ENCODE data around the gene TRIM9.
A peak's percentile ranks its signal among the peaks of the same experiment; 100 is the strongest.
"Not testable (repeated sequence)": the region's sequence is repeated elsewhere in the genome, so short reads cannot be mapped to it uniquely, and the experiment has no call there.

The TRIM9 gene

DNA sequence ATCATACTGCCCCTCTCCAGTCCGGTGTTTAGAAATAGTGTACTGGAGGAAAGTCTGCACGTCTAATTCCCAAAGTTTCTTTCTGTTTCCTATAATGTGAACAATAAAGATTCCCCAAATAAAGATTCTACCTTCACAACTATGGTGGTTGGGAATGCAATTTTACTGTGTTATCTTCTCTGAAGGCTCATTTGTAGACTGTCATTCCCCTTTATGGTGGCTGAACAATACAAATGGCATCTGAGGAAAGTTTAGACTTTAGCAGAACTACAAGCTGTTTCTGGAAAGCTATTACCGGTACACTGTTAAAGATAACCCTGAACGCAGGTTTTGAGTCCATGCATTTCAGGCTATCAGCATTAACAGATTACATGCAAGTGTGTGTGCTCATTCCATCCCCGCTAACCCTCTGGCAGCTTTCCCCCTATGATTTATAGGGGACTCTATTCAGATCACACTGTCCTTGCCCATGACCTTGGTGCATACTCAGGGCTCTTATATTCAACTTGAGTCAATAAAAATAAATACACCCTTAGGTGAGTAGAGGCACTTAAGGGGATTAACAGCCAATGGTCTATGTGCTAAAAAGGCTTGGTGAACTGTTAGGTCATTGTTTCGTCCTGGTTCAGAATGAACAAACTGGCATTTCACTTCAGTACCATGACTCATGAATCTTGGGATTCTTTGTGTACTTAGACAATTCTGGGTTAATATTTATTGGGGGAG, 89.9 kb downstream of the TRIM9 start:
- DNase-seq = no peak

DNA sequence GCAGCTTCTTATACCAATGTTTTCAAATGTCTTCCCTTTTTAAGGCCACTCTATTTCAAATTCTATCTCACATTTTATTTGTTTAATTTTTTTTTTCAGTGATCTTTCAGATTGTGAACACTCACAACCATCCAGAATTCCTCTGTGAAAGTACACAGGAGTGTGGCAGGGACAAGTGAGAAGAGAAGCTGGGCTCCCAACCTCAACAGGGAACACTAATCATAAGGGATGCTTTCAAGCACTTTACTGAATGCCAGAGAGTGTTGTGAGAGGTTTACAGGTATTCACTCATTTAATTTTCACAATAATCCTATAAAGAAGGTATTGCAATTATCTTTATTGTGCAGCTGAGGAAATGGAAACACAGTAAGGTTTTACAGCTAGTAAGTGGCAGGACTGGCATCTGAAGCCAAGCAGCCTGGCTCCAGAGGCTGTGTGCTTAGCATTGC, 90.5 kb downstream of the TRIM9 start:
- DNase-seq = no peak

DNA sequence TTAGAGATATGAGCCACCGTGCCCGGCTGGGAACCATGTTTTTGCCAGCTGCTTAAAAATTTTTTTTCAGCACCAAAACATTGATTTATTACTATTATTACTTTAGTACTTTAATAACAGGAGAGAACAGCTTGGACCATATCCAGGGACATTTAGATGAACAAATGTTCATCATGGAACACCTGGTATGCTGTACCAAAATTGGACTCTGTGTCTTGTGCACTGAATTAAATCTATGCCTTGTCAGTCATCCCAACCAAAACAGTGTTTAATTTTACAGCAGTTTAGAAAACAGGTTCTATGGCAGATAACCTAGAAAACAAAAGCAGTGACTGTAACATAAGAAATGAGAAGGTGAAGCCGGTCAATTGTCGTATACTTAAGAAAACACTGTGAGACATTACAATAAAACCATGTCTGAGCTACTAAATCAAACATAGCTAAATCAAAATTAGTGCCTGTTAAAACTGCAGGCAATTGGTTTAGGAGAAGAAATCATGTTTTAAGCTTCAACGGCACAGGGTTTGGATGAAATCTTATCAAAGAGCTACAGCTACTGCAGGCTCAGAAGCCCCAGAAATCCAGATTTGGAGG, 92.4 kb downstream of the TRIM9 start:
- no peak for DNase-seq

DNA sequence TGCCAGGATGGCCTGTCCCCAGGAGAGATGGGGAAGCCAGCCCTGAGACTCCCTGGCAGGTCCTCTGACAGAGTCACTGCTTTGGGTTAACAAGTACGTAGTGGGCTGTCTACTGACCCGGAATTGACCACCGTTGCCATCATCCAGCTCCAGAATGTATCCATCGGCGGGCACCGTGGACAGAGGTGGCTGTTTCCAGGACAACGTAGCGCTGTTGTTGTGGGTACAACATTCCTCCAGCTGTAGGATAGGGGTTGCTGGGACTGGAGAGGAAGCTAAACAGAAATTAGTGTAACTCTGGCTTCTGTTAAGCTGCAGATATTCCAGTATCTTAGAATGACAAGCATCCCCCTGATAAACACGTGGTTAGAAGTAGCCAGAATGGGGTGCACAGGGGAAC, 94.3 kb downstream of the TRIM9 start:
- DNase-seq = no peak

DNA sequence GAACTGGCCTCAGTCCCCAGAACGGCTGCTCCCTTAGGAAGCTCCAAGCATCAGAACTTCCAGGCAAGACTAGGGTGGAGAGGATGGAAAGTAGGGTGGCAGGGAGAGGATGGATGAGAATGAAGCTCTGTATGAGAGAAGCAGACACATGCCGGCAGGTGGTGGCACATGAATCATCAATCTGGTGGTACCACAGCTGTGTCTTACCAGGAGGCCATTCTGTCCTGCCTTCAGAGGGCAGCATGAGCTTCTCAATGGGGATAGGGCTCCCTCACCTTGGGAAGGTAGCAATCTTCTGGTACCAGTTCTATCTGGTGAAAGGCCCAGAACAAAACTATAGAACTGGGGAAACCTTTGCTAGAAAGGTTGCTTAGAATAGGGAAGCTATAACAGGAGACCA, 95.2 kb downstream of the TRIM9 start:
- DNase-seq = peak in 12 of 58 donors; percentile 8 to 57 (median 24)

DNA sequence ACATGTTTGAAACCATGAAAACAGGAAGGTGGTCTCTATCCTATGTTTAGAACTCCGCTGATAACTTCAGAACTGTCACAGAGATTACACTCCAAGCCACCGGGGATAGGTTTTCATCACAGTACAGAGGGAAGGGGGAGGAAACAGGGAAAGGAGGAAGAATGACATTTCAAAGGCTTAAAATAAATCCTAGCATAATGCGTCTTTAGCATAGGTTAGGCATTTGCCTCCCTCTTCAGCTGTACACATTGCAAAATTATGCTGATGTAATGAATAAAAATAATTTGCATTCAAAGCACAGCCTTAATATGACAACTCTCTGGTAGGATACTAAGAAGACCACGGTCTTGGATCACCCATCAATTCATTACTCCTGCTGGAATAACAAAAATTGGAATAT, 96.3 kb downstream of the TRIM9 start:
- DNase-seq = no peak

DNA sequence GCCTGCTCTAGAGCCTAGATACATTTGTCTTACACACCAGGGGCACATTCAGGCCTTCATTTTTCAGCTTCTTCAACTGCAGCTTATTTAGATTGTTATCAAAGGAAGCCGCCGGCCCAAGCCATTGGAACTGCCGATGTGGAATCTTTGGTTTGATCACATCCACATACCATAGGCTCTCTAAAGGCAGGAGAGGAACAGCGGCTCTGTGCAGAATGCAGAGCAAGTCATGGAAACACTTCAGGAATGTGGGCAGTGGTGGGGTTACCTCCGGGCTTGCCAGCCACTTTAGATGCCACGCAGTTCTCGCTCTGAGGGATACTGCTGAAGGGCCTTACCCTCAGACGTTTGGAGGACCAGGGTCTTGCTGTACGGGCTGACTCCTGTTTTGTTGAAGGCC, 97.2 kb downstream of the TRIM9 start:
- DNase-seq = no peak

DNA sequence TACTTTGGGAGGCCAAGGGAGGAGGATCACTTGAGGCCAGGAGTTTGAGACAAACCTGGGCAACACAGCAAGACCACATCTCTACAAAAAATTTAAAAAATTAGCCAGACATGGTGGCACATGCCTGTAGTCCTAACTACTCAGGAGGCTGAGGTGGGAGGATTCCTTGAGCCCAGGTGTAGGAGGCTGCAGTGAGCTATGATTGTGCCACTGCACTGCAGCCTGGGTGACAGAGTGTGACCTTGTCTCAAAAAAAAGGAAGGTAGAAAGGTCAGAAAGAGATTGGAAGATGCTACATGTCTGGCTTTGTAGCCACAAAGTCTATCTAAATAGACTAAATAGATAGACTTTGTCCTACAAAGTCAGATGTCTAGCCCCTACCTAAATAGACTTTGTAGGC, 100.7 kb downstream of the TRIM9 start:
- not testable (repeated sequence) for DNase-seq

DNA sequence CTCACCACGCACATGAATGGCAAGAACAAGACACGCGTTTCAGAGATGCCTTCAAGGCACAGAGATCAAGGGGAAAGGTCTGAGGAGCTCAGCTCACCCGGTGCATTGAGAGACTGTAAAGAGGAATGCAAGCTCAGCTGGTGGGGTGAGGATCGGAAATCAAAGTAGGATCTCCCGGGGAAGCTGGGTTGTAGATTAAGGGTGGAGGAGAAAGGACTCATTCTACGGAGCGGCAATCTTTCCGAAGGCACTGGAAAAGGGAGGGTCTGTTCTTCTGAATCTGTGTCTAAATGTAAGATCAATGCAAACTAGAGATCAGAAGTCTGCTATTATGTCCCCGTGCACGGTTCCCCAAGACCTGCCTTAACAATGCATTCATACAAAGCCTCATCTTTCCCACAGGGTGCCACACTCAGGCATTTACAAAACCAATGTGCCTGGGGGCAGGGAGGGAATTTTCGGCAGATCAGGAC, 109.0 kb downstream of the TRIM9 start:
- DNase-seq = peak in 7 of 58 donors; percentile 22 to 71 (median 55)

DNA sequence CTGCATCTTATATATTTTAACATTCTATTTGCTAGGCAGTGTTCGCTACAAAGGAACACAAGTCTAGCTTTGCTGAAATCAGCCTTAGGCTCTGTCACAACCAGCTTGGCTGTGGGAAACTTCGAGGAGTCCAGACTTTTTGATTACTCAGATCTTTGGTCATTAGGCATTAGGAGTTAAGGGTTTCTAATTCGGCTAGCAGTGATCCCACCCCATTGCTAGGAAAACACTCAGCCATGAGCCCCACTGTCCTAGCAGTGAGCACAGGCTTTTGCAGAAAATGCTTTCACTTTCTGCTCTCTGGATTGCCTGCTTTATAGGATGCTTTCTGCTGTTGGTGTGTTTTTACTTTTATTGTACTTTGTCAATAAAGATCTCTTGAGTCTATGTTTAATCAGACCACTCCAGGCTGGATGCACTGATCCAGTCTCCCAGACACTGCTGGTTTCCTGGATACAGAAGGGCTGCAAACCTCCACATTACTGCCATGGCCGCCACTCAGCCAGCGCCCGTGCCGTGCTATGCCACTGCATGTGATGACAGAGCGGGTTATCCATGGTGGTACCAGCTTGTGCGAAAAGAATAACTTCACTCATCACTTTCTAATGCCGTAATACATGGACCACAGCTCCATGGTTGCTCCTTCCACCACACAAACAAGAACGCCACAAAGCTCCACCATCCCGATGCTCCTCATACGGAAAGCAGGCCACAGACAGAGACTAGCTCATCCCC, 109.6 kb downstream of the TRIM9 start:
- peak in 22 of 58 donors; percentile 14 to 75 (median 43) for DNase-seq

DNA sequence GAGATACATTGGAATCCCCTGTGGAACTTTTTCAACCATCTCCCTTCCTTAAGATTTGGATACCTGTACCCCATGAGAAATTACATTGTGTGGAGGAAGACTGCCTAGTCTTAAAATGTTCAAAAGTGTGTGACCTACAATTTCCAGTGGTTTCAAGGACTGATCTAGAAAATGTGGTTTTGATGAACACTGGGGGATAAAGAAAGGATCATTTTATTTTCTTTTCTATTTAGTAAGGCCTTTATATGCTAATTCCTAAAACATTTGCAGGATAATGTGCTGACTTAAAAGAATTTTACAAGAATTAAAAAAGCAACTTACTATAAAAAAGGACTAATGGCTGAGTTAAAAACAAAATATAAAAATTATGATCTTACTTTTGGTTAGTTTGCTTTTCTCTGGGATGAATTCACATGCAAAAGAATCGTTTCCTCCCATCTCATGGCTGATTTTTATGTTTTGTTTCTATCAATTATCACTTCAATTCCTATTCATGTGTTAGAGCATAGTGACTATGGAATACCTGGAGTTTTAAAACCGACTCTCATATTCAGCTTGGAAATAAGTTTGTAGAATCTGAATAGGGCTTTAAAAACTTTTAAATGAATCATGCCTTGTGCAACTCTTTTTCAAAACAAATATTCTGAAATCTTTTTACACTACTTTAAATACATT, 110.7 kb downstream of the TRIM9 start:
- DNase-seq = no peak

DNA sequence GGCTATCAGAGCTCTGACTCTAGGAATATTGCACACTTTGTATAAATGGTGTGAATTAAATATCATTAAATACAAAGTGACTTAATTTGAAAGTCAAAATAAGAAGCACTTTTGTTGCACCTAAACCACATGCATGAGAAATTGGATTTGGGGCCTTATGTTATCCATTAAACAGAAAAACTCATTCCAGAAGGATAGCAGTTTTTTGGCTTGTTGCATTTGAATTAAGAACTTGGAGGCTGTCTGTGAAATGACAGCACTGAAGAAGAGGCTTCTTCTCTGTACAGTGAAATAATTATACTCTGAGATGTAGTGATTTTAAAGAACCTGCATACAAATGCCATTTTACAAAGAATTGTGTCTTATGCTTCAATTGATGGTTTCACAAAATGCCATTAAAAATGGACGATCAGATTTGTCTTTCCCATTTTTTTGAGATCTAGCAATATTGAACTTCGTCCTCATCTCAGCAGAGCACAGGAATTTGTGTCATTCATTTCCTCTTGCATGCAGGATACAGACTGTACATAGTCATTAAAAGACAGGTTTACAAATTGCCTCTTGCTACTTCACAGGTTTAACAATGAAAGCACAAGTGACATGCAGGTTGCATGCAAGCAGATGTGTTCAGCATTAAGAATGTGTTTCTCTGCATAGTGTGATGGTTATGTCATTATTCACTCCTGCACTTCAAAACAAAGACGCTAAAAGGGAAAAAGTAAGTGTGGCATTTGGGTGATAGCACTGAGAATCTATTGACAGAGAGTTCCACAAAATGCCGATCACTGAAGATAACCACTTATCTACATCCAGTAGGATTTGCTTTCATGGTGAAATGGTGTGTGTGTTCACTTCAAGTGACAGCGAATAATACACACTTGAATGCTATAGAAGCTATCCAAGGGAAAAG, 114.7 kb downstream of the TRIM9 start:
- DNase-seq = no peak

DNA sequence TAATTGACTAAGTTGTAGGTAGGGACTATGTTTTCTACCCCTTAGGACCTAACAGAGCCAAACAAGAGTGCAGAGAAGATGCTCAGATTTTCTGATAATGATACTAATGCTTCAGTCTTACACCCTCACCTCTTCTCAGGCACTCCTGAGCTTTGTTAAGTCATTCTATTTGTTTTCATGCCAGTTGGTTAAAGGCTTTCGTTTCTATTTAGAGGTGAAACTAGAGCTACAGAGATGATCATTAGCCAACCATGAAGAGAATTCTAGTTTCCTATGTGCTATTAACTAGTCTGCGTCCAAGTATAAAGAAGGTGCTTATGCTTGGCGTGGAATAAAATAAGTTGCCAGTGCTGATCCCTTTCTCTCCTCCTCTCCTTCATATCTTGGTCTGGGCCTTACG, 116.0 kb downstream of the TRIM9 start:
- DNase-seq = no peak

DNA sequence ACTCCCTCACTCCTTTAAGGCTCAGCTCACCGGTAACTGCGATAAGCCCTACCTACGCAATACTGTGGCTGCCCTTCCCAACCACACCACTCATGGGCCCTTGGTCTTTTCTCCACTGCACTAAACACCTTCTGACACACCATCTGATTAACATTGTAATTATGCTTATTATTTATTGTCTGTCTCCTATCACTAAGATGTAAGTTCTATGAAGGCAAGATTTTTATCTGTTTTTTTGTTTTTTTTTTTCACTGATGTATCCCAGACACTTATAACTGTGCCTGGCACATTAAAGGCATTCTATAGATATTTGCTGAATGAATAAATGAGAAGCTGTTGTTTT, 116.4 kb downstream of the TRIM9 start:
- DNase-seq = no peak

DNA sequence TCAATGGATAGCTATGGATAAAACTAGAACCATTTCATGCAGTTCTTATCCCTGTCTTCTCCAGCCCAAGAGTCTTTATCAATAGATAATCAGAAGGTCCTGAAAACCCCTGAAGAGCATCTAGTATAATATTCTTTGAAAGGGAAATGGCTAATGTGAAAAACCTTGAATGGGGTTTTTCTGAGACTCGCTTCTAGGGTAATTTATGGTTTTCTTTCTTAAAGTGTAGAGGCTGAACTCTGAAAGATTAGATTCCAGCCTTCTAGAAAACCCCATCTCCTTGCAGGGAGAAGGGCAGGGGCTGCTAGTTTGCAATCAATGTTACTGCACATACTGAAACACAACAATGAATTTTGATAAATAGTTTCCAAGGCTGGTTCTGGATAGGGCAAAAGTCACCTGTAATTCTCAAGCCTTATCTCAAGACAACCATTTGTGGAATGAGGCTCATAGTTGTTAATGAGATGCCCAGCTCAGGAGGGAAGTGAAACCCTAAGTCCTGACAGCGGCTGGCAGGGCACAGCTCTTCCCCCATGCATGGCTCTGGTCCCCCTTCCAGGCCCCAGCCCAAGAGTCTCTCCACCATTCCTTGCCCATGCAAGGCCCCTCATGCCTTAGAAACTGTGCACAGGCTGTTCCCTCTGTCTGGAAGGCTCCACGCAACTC, 116.9 kb downstream of the TRIM9 start:
- DNase-seq = no peak

DNA sequence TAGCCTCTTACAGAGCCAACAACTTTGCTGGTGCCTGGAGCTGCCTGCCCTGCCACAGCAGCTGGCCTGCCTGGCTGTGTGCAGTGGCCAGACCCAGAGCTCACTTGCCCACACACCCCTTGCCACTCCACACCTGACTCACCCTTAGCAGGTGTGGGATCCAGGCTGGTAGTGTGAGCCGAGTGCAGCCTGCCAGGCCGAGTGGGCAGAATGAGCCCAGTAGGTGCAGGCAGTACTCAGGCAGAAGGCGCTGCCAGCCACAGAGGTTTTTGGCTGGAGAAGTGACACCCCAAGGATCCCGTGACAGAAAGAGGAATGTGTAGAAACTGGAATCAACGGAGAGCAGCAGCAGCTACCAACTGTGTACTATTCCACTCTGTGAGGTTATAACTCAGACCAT, 120.8 kb downstream of the TRIM9 start:
- DNase-seq = peak in 1 of 58 donors; percentile 13

DNA sequence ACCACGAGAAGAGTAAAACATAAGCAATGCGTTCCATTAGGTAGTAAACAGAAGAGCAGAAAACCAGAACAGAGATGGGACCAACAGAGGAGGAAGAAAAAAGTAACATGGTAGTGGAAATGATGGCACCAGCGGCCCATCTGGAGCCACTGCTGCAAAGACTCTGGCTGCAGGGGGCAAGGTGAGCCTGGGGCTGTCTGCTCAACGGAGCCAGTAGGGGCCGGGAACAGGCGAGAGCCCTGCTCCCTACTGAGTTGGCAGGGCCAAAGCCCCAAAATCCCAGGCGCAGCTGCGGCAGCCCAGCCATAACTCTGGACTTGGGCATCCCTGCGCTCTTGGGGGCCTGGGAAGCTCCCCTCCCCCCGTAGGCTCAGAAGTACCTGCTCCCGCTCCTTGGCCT, 122.2 kb downstream of the TRIM9 start:
- DNase-seq = no peak

DNA sequence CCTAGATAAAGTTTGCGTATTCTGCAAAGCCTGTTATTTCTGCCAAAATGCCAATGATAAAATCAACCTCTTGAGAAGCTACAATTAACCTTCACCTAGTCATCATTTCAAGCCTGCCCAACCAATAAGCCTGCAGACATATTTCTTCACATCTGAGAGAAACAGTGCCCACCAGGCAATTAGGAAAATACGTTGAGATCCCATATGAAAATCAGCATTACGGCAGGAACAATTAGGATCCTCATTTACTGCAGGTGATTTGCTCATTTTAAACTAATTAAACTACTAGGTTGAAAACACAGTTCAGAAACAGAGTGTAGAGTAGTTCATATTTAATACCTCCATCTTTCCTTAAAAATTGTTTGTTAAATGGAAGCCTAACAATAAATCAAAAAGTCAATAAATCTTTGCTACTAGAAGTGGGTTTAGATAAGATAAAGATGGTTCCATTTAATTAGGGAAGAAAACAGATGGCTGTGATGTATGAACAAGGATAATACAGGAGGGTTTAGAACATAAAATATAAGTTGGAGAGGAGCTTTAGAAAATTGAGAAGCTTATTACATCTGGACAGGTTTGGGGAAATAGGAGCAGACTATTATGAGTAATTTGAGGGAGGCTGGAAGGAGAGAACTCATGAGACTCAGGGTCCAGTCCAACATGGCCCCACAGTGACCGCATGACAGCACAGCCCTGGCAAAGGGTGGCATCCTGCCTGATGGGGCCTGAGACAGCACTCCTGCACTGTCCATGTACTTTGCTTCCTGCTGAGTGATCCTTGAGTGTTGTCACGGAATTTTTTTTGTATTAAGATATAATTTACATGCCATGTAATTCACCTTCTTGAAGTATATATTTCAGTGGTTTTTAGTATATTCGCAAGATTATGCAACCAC, 123.8 kb downstream of the TRIM9 start:
- no peak for DNase-seq

DNA sequence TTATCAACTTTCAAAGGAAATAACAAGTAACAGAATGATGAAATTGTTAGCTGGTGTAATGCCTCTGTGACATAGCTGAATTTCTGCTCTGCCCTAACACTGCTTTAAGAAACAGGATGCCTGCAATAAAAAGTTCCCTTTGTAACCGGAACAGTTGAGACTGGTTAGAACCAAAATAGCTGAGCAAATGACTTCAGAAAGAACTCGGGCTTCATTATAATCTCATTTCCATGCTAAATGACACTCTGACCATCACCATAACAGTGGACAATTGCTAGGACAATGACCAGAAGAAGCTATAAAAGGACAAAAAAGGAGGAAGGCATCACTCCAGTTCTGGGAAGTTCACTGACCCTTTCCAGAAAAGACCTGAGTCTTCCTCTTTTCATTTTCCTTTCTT, 127.1 kb downstream of the TRIM9 start:
- DNase-seq = no peak

All from anterior cingulate cortex (tissue), 58 donors.